WERI-Rb-1 (cell line): Measurements from ENCODE around the gene CNTNAP2.

Source experiments
- DNase-seq: peaks from one replicate; pipeline ENCODE4 v3.0.0-alpha.2; 2020
- H3K27ac ChIP-seq: fragments of 250-450 bp; sonication (Bioruptor Pico); 2 replicates; pipeline ENCODE4 v1.5.1; 2020; ENCODE audit warnings: mild to moderate bottlenecking, moderate library complexity
- H3K27me3 ChIP-seq: fragments of 250-450 bp; sonication (Bioruptor Pico); 2 replicates; pipeline ENCODE4 v1.5.1; 2021; ENCODE audit warnings: mild to moderate bottlenecking, low read depth, moderate library complexity; ENCODE audit not compliant: insufficient read depth, severe bottlenecking
- H3K36me3 ChIP-seq: fragments of 250-450 bp; sonication (Bioruptor Pico); 2 replicates; pipeline ENCODE4 v1.5.1; 2020; ENCODE audit warnings: mild to moderate bottlenecking, moderate library complexity
- H3K4me3 ChIP-seq: 2 replicates; pipeline ENCODE4 v1.5.1; 2011; ENCODE audit warnings: low read depth, mild to moderate bottlenecking, control low read depth, low read length
- H3K9me3 ChIP-seq: fragments of 250-450 bp; sonication (Bioruptor Pico); 2 replicates; pipeline ENCODE4 v1.5.1; 2021; ENCODE audit warnings: mild to moderate bottlenecking, moderate library complexity; ENCODE audit not compliant: severe bottlenecking
- CTCF ChIP-seq: IDR thresholded peaks from 2 replicates; pipeline ENCODE4 v1.5.1; 2011; ENCODE audit warnings: low read depth, mild to moderate bottlenecking, control low read depth, inconsistent platforms, low read length

Gene CNTNAP2

GRCh38 chr7:147249956-147250355 lies 1133.4 kb downstream of the CNTNAP2 start:
- Histone ChIP-seq H3K27ac (no peak overlapping the region), H3K4me3 (no peak overlapping the region), H3K27me3 (no peaks in the 10 kb centered on the region), H3K9me3 (no peaks in the 10 kb centered on the region), H3K36me3 (no peaks in the 10 kb centered on the region)
- peak; percentile 29; the same call in 1 of the 2 replicates for TF ChIP-seq CTCF
- DNase-seq = no peak

- H3K27me3 ChIP-seq = no peaks in the 10 kb centered on the region
- H3K9me3 ChIP-seq = no peaks in the 10 kb centered on the region
- no peak overlapping the region for H3K4me3 ChIP-seq
- no peaks in the 10 kb centered on the region for H3K36me3 ChIP-seq
- H3K27ac ChIP-seq = no peak overlapping the region
- TF ChIP-seq CTCF = no peak
- no peak for DNase-seq
These were observed 1135.2 kb downstream of the CNTNAP2 start for GRCh38 chr7:147251751-147252325.

GRCh38 chr7:147261693-147262092 lies 1145.1 kb downstream of the CNTNAP2 start:
- no peak for TF ChIP-seq CTCF
- Histone ChIP-seq H3K36me3 (no peaks in the 10 kb centered on the region), H3K4me3 (no peak overlapping the region), H3K9me3 (no peaks in the 10 kb centered on the region), H3K27ac (no peak overlapping the region), H3K27me3 (no peaks in the 10 kb centered on the region)
- no peak for DNase-seq

GRCh38 chr7:147265528-147265927 lies 1148.9 kb downstream of the CNTNAP2 start:
- no peak for DNase-seq
- no peak for TF ChIP-seq CTCF
- Histone ChIP-seq H3K36me3 (no peaks in the 10 kb centered on the region), H3K9me3 (no peaks in the 10 kb centered on the region), H3K27me3 (no peaks in the 10 kb centered on the region), H3K27ac (no peak overlapping the region), H3K4me3 (no peak overlapping the region)

- no peak for DNase-seq
- Histone ChIP-seq H3K4me3 (no peak overlapping the region), H3K9me3 (no peaks in the 10 kb centered on the region), H3K27ac (no peak overlapping the region), H3K36me3 (no peaks in the 10 kb centered on the region), H3K27me3 (no peaks in the 10 kb centered on the region)
- TF ChIP-seq CTCF = no peak
These were observed 1159.5 kb downstream of the CNTNAP2 start for GRCh38 chr7:147276106-147276505.

GRCh38 chr7:147276783-147277370 lies 1160.3 kb downstream of the CNTNAP2 start:
- H3K9me3 ChIP-seq = no peaks in the 10 kb centered on the region
- no peaks in the 10 kb centered on the region for H3K27me3 ChIP-seq
- DNase-seq = no peak
- no peak for TF ChIP-seq CTCF
- H3K4me3 ChIP-seq = no peak overlapping the region
- no peaks in the 10 kb centered on the region for H3K36me3 ChIP-seq
- no peak overlapping the region for H3K27ac ChIP-seq
